A673 (cell line): ENCODE data around the gene P2RX2. TPM values are rescaled to one million over a fixed set of nuclear protein-coding genes. Genes with fewer than 3 reads are reported as not detected.

Experiments
- BruUV-seq: library from RNA; stranded (reverse); fragments of 400-500 nt; replicated peaks from 2 replicates; lab custom pipeline; 2021; lab: Mats Ljungman, UMichigan
- CTCF ChIA-PET: fragments of 300-600 bp; sonication (Branson Sonifier 250); formaldehyde crosslinking; loops from one replicate; lab custom pipeline; 2022; ENCODE audit warnings: antibody characterized with exemption; lab: Charles Lee
- POLR2A ChIA-PET: fragments of 300-600 bp; sonication (Branson Sonifier 250); formaldehyde crosslinking; loops from one replicate; lab custom pipeline; 2022; ENCODE audit warnings: antibody characterized with exemption; ENCODE audit not compliant: low non-redundant PET; lab: Charles Lee
- DNase-seq: peaks from one replicate; pipeline ENCODE4 v3.0.0-alpha.2; 2015; ENCODE audit warnings: low spot score
- H3K27ac ChIP-seq: fragments of 200-600 bp; sonication (generic); 2 replicates; pipeline ENCODE4 v1.5.1; 2016; ENCODE audit warnings: mixed run types, low read depth, mild to moderate bottlenecking, mixed read lengths, antibody characterized with exemption, low read length; ENCODE audit not compliant: poor library complexity, severe bottlenecking
- H3K27me3 ChIP-seq: fragments of 200-600 bp; sonication (generic); replicated peaks from 2 replicates; pipeline ENCODE4 v1.6.1; 2017; ENCODE audit warnings: mixed run types, low read depth, mild to moderate bottlenecking, mixed read lengths, antibody characterized with exemption, low read length; ENCODE audit not compliant: insufficient read depth, poor library complexity
- H3K36me3 ChIP-seq: fragments of 200-600 bp; sonication (generic); 2 replicates; pipeline ENCODE4 v1.6.1; 2016; ENCODE audit warnings: mixed run types, mild to moderate bottlenecking, mixed read lengths, antibody characterized with exemption, low read length; ENCODE audit not compliant: insufficient read depth, poor library complexity, severe bottlenecking
- H3K4me1 ChIP-seq: fragments of 200-600 bp; sonication (generic); 2 replicates; pipeline ENCODE4 v1.6.1; 2017; ENCODE audit warnings: mixed run types, mild to moderate bottlenecking, mixed read lengths, antibody characterized with exemption, low read length; ENCODE audit not compliant: insufficient read depth, poor library complexity, severe bottlenecking
- H3K4me3 ChIP-seq: fragments of 200-600 bp; sonication (generic); 2 replicates; pipeline ENCODE4 v1.5.1; 2016; ENCODE audit warnings: low read depth, mixed run types, mild to moderate bottlenecking, mixed read lengths, low read length; ENCODE audit not compliant: poor library complexity, severe bottlenecking
- H3K9me3 ChIP-seq: fragments of 200-600 bp; sonication (generic); 2 replicates; pipeline ENCODE4 v1.6.1; 2016; ENCODE audit warnings: mixed run types, low read depth, mild to moderate bottlenecking, mixed read lengths, antibody characterized with exemption, low read length; ENCODE audit not compliant: poor library complexity, severe bottlenecking
- EZH2 ChIP-seq: fragments of 200-600 bp; sonication (generic); IDR thresholded peaks from 2 replicates; pipeline ENCODE4 v1.6.1; 2017; ENCODE audit warnings: borderline replicate concordance, low read depth, mild to moderate bottlenecking, mixed read lengths, antibody characterized with exemption, low read length; ENCODE audit not compliant: poor library complexity, severe bottlenecking
- intact Hi-C: fragments of 100-400 bp; cut with micrococcal nuclease; formaldehyde crosslinking; loops from one replicate; pipeline ENCODE4 v1.10.0; 2022; ENCODE audit not compliant: unreplicated experiment
- total RNA-seq: library from RNA; stranded (reverse); gene quantifications from 2 replicates; pipeline ENCODE4 v1.2.3, GENCODE V29; 2021
- TF ChIP-seq, protein P1 (sequence below): fragments of 300-800, 200-600 bp; sonication (generic); conservative IDR thresholded peaks from 2 replicates; pipeline ENCODE4 v1.5.1; 2017; ENCODE audit warnings: low read depth, mild to moderate bottlenecking, antibody characterized with exemption, low read length, moderate library complexity, mixed read lengths

The P2RX2 gene
- total RNA-seq, 1 experiment from 2014 or later = not detected

DNA sequence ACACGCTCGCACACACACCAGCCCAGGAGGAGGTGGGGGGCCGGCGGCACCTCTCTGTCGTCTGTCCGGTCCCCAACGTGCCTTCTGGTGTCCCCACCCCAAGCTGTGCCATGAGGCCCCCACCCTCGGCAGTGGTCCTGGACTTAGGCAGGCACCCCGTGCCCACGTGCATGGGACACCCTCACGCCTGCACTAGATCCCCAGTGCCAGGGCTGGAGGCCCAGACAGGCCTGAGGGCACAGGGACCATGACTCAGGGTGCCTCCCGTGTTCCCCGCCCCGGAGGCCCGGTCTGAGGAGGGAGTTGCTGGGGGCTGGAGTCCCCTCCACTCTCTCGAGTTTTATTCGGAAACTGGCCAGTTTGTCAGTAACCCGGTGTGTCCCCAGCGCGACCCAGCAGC, 47.0 kb upstream of the P2RX2 start:
- no peaks in the 10 kb centered on the region for H3K27me3 ChIP-seq
- DNase-seq = no peak
- intact Hi-C loops = no loop called here
- ChIA-PET POLR2A (no interaction called here), CTCF (interaction anchor here (0.6 kb wide), 1 partner anchor 157 kb away, joined by 3 read pairs; no protein-coding TSS in a partner anchor)
- H3K9me3 ChIP-seq = no peaks in the 10 kb centered on the region
- peaks cover 33% of the 10 kb centered on the region for H3K36me3 ChIP-seq
- H3K4me1 ChIP-seq = no peaks in the 10 kb centered on the region
- no peak overlapping the region for H3K27ac ChIP-seq
- TF ChIP-seq, protein P1, sequence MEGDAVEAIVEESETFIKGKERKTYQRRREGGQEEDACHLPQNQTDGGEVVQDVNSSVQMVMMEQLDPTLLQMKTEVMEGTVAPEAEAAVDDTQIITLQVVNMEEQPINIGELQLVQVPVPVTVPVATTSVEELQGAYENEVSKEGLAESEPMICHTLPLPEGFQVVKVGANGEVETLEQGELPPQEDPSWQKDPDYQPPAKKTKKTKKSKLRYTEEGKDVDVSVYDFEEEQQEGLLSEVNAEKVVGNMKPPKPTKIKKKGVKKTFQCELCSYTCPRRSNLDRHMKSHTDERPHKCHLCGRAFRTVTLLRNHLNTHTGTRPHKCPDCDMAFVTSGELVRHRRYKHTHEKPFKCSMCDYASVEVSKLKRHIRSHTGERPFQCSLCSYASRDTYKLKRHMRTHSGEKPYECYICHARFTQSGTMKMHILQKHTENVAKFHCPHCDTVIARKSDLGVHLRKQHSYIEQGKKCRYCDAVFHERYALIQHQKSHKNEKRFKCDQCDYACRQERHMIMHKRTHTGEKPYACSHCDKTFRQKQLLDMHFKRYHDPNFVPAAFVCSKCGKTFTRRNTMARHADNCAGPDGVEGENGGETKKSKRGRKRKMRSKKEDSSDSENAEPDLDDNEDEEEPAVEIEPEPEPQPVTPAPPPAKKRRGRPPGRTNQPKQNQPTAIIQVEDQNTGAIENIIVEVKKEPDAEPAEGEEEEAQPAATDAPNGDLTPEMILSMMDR = no peak
- TF ChIP-seq EZH2 = no peak
- H3K4me3 ChIP-seq = no peak overlapping the region
- BruUV-seq = no TSS peak

DNA sequence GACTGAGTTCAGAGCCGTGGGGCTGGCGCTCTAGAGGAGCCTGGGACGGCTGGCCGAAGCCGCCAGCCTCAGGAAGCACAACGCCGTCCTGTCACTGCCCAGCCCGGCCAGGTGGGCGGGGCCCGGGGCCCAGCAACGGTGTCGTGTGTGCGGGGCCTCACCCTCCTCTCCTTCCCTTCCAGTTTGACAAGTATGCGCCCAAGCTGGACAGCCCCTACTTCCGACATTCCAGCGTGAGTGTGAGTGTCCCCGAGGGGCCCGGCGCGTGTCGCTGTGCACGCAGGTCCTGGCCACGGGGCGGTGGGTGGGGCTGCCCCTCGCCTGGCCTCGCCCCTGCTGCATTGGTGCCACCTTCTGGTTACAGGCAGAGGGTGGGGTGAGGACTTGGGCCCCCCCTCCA, 46.5 kb upstream of the P2RX2 start:
- POLR2A ChIA-PET = no interaction called here
- CTCF ChIA-PET = interaction anchor here (0.6 kb wide), 1 partner anchor 157 kb away, joined by 3 read pairs; no protein-coding TSS in a partner anchor
- no peaks in the 10 kb centered on the region for H3K4me1 ChIP-seq
- no peaks in the 10 kb centered on the region for H3K27me3 ChIP-seq
- no peak for DNase-seq
- BruUV-seq = no TSS peak
- intact Hi-C loops = no loop called here
- H3K9me3 ChIP-seq = no peaks in the 10 kb centered on the region
- H3K27ac ChIP-seq = no peak overlapping the region
- no peak overlapping the region for H3K4me3 ChIP-seq
- TF ChIP-seq, protein P1 = no peak
- no peak for TF ChIP-seq EZH2
- peaks cover 38% of the 10 kb centered on the region for H3K36me3 ChIP-seq

DNA sequence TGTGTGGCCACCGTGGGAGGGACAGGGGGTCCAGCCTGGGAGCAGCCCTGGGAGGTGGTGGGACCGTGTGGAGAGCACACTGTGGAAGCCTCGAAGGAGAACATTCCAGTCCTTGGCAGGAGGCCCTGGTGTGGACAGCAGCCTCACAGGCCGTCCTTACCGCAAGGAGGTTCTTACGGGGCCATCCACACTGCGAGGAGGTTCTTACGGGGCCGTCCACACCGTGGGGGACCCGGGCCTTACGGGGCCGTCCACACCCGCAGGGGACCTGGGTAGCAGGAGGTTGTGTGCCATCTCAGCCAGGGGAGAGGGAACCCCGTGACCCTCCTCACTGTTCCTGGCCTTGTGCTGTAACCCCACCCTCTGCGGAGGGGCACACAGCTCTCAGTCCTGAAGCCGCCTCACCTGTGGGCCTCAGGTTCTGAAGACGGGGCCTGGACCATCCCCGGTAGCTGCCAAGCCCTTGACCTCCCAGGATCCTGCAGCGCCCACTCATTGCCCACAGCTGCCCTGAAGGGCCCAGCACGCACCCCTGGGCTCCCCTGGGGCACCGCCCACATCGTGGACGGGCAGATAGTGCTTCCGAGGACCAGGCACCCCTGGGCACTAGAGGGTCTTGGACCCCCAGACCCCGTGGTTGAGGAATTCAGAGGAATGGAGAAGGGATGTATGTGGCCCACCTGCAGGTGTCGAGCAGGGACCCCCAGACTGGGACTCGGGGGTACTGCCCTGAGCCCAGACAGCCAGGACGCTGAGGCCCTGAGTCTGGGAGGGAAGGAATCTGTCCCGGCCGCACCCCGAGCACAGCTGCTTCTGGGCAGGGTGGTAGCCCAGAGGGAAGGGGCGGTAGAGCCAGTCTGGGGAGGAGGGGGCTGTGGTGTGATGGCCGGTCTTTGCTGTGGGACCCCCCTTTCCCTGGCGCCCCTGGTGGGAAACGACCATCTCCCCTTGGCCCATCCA, 45.5 kb upstream of the P2RX2 start:
- H3K4me1 ChIP-seq = no peaks in the 10 kb centered on the region
- CTCF ChIA-PET = no interaction called here
- no peak for DNase-seq
- no peak for TF ChIP-seq EZH2
- TF ChIP-seq, protein P1 = no peak
- H3K9me3 ChIP-seq = no peaks in the 10 kb centered on the region
- no peak overlapping the region for H3K27ac ChIP-seq
- POLR2A ChIA-PET = no interaction called here
- H3K4me3 ChIP-seq = no peak overlapping the region
- intact Hi-C loops = no loop called here
- H3K36me3 ChIP-seq = peaks cover 46% of the 10 kb centered on the region
- H3K27me3 ChIP-seq = no peaks in the 10 kb centered on the region
- no TSS peak for BruUV-seq
